ENCODE measurements around the gene SKOR1. TPM values are rescaled to one million over a fixed set of nuclear protein-coding genes. Genes with fewer than 3 reads are reported as not detected.

Gene SKOR1
- total and polyA plus RNA-seq, 9 donors, result 0.05 to 1.2 (median 0.88) TPM

- intact Hi-C loops (cut with DNase I), result no loop called here
- Histone ChIP-seq H3K36me3 (no peaks in the 10 kb centered on the region), H3K9me3 (no peaks in the 10 kb centered on the region), H3K4me3 (no peak overlapping the region), H3K27ac (no peak overlapping the region), H3K27me3 (no peaks in the 10 kb centered on the region), H3K4me1 (ENCODE audit: insufficient read depth) (no peaks in the 10 kb centered on the region)
- no peak for DNase-seq
- TF ChIP-seq CTCF (IDR thresholded peaks at IDR 0.05), result no peak
- TF ChIP-seq EP300 (IDR thresholded peaks at IDR 0.05), result no peak
- TF ChIP-seq POLR2A (IDR thresholded peaks at IDR 0.05), result no peak
Measured at GRCh38 chr15:67788986-67789385, 36.3 kb upstream of the SKOR1 start.

GRCh38 chr15:67790610-67791319 lies 34.5 kb upstream of the SKOR1 start:
- H3K4me3 ChIP-seq, result no peak overlapping the region
- H3K27me3 ChIP-seq, result no peaks in the 10 kb centered on the region
- TF ChIP-seq EP300 (IDR thresholded peaks at IDR 0.05) (no peak), CTCF (IDR thresholded peaks at IDR 0.05) (no peak), POLR2A (IDR thresholded peaks at IDR 0.05) (no peak)
- no peak overlapping the region for H3K27ac ChIP-seq
- no peaks in the 10 kb centered on the region for H3K36me3 ChIP-seq
- no peaks in the 10 kb centered on the region for H3K9me3 ChIP-seq
- DNase-seq, result no peak
- 95 to 97% (median 96%) methylated on average over 3 of the region's 3 CpGs for WGBS, 3 donors
- no peaks in the 10 kb centered on the region for H3K4me1 ChIP-seq (ENCODE audit: insufficient read depth)
- intact Hi-C loops (cut with DNase I), result loop anchor here in 1 of 4 donors (5.0 kb wide), 1 partner anchor 68 kb away; no protein-coding TSS in a partner anchor

- Histone ChIP-seq H3K27ac (no peak overlapping the region), H3K36me3 (no peaks in the 10 kb centered on the region), H3K27me3 (no peaks in the 10 kb centered on the region), H3K4me3 (no peak overlapping the region), H3K4me1 (ENCODE audit: insufficient read depth) (no peaks in the 10 kb centered on the region), H3K9me3 (no peaks in the 10 kb centered on the region)
- TF ChIP-seq POLR2A (IDR thresholded peaks at IDR 0.05), result no peak
- no peak for TF ChIP-seq EP300 (IDR thresholded peaks at IDR 0.05)
- no peak for TF ChIP-seq CTCF (IDR thresholded peaks at IDR 0.05)
- WGBS, 3 donors, result 66 to 81% (median 72%) methylated on average over 8 of the region's 8 CpGs
- intact Hi-C loops (cut with DNase I), result loop anchor here in 1 of 4 donors (5.0 kb wide), 1 partner anchor 70 kb away; no protein-coding TSS in a partner anchor
- DNase-seq, result no peak
Measured at GRCh38 chr15:67792250-67792942, 32.9 kb upstream of the SKOR1 start.

- intact Hi-C loops (cut with DNase I), result loop anchor here in 1 of 4 donors (5.0 kb wide), 1 partner anchor 73 kb away; no protein-coding TSS in a partner anchor
- no peaks in the 10 kb centered on the region for H3K27me3 ChIP-seq
- no peak for TF ChIP-seq EP300 (IDR thresholded peaks at IDR 0.05)
- no peak overlapping the region for H3K4me3 ChIP-seq
- WGBS, 3 donors, result 84 to 93% (median 86%) methylated on average over 4 of the region's 4 CpGs
- H3K36me3 ChIP-seq, result no peaks in the 10 kb centered on the region
- no peaks in the 10 kb centered on the region for H3K4me1 ChIP-seq (ENCODE audit: insufficient read depth)
- no peak overlapping the region for H3K27ac ChIP-seq
- no peaks in the 10 kb centered on the region for H3K9me3 ChIP-seq
- no peak for DNase-seq
Measured at GRCh38 chr15:67794832-67795574, 30.3 kb upstream of the SKOR1 start.
